Pons (tissue), 1 donor: ENCODE data around the gene GOLGA8T.
"Not testable (repeated sequence)": the region's sequence is repeated elsewhere in the genome, so short reads cannot be mapped to it uniquely, and the experiment has no call there.

Experiments
- DNase-seq: peaks from one replicate; pipeline ENCODE4 v3.0.0-alpha.2; 2016; ENCODE audit warnings: low spot score

GOLGA8T gene

DNA sequence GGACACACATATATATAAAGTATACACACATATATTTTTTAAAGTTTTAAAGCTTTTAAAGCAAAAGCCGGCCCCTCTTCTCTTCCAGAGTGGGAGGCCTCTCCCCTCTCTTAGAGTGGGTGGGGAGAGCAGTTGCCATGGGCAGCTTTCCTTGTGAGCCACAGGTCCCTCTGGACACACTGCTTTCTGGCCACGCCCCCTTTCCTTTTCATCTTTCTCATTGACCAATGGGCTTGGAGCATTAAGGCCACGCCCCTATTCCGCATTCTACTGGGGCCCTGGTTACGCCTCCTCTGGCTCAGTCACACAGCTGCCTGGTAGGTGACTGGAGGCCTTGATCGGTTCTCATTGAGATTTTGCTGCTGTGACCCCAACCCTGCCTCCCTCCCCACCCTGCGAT lies at the start of gene GOLGA8T:
TSS of gene GOLGA8T (plus strand) at position 301 of the 400 bp plus-strand sequence. CDS start at position 399, 98 bp downstream.
- not testable (repeated sequence) for DNase-seq

GRCh38 chr15:30097827-30098226 lies 37.0 kb upstream of the GOLGA8T start:
- DNase-seq: not testable (repeated sequence)

DNA sequence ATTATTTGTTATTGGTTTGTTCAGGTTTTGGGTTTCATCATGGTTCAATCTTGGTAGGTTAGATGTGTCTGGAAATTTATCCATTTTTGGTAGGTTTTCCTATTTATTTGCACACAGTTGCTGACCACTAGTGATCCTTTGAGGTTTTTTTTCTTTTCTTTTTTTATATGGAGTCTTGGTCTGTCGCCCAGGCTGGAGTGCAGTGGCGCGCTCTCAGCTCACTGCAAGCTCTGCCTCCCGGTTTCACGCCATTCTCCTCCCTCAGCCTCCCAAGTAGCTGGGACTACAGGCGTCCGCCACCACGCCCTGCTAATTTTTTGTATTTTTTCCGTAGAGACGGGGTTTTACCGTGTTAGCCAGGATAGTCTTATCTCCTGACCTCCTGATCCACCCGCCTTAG lies 32.0 kb upstream of the GOLGA8T start:
- not testable (repeated sequence) for DNase-seq

- DNase-seq: not testable (repeated sequence)
Observed at GRCh38 chr15:30103941-30104507, 30.8 kb upstream of the GOLGA8T start.

GRCh38 chr15:30110591-30110990 lies 24.3 kb upstream of the GOLGA8T start:
- not testable (repeated sequence) for DNase-seq

GRCh38 chr15:30130066-30130465 lies 4.8 kb upstream of the GOLGA8T start:
- not testable (repeated sequence) for DNase-seq

DNA sequence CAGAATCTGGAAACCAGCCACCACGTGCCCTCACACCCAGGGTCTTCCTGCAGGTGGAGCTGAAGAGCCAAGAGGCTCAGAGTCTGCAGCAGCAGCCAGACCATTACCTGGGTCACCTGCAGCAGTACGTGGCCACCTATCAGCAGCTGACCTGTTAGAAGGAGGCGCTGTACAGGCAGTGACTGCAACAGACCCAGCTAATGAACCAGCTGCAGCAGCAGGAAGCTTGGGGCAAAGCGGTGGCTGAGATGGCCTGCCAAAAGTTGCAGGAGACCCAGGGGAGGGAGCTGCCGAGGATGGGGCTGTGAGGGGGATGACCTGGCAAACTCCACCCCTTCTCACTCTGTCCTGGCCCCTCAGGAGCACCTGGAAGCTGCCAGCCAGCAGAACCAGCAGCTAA lies 8.4 kb downstream of the GOLGA8T start:
- not testable (repeated sequence) for DNase-seq

- DNase-seq: not testable (repeated sequence)
Observed at GRCh38 chr15:30149891-30150290, 15.0 kb downstream of the GOLGA8T start.

- DNase-seq: not testable (repeated sequence)
Observed at GRCh38 chr15:30162479-30163357, 27.9 kb downstream of the GOLGA8T start.

GRCh38 chr15:30163759-30164158 lies 28.9 kb downstream of the GOLGA8T start:
- DNase-seq: not testable (repeated sequence)

DNA sequence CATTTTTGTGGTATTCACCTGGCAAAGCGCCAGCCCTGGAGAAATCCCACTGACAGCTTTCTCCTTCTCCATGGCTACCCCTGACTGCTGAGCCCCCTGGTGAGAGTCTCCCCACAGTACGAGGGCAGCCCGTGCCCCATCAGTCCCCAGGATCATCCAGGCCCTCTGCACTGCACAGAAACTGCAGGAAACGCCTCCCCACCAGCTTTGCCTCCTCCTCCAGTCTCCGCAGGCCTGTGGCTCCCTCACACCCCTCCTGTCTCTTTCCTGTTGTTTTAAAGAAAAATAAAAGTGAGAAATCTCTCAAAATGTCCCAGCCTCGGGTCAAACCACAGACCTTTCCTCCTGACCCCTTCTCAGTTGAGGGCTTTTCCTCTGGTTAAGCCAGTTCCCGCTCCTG lies 29.4 kb downstream of the GOLGA8T start:
- DNase-seq: not testable (repeated sequence)

DNA sequence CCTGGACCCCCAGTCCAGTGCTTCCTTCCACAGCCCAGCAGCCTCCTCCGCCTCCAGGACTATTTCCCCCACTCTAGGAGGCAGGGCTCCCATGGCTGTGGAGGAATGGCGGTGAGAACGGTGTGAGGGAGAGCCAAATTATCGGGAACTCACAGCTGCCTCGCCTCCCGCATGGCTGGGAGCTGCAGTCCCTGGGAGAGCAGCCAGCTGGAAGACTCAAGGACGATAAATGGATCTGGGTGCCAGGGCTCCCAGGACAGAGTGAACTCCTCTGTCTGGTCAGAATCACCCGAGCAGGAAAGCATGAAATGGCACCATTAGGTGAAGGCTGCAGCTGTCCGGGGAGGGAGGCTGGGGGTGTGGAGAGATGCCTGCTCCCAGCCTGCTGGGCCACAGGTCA lies 32.6 kb downstream of the GOLGA8T start:
- DNase-seq: not testable (repeated sequence)

GRCh38 chr15:30167886-30168285 lies 33.0 kb downstream of the GOLGA8T start:
- not testable (repeated sequence) for DNase-seq

GRCh38 chr15:30171452-30171851 lies 36.6 kb downstream of the GOLGA8T start:
- DNase-seq: not testable (repeated sequence)

DNA sequence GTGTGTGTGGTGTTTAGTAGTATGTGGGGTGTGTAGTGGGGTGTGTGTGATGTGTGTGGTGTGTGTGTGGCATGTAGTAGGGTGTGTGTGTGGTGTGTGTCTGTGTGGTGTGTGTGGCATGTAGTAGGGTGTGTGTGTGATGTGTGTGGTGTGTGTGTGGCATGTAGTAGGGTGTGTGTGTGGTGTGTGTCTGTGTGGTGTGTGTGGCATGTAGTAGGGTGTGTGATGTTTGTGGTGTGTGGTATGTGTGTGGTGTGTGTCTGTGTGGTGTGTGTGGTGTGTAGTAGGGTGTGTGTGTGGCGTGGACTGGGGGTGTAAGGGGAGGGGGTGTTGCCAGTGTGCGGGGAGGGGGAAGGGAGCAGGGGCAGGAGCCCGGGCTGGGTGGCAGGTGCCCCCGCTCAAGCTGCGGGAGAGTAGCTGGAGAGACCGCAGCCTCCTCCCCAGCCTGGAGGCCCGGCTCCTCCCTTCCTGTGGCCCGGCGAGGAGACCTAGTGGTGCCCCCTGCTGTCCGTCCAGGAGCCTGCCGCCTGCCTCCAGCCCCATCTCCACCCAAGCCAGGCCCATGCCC lies 38.3 kb downstream of the GOLGA8T start:
- DNase-seq: not testable (repeated sequence)

GRCh38 chr15:30175291-30175690 lies 40.4 kb downstream of the GOLGA8T start:
- DNase-seq: not testable (repeated sequence)

- not testable (repeated sequence) for DNase-seq
Observed at GRCh38 chr15:30176613-30177012, 41.8 kb downstream of the GOLGA8T start.

DNA sequence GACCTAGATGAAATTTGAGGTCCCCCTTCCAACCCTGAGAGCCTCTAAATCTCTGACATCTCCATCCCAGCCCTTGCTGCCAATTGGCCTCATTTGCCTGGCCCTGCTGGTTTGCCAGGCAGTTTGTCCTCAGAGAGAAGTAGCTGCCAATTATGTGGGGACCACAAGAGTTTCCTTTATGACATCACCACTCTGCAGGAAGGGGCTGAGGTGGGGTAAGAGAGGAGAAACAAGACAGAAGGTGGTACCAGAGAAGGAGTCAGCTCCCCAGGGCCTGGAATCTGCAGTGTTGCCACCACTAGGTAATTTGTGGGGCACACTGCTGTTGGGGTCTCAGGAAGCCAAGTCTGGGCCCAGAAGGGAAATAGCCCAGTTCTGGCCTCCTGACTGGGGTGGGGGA lies 45.0 kb downstream of the GOLGA8T start:
- DNase-seq: not testable (repeated sequence)

DNA sequence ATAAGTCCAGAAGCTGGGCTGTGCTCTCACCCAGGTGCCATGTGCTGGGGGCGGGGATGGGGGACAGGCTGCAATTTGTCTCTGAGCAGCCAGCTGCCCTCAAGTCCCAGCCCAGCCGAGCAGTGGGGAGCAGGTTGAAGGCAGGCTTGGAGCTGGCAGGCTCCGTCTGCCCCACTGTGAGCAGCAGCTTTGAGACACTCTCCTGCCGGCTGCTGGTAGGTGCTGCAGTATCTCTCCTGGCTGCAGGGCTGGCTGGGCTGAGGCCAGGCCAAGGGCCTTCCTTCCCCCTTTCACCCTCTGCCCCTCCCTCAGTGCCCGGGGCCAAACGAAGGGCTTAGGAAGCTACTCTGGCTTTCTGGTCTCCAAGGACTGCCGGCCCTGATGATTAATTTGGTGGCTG lies 50.6 kb downstream of the GOLGA8T start:
- DNase-seq: not testable (repeated sequence)

- DNase-seq: not testable (repeated sequence)
Observed at GRCh38 chr15:30187429-30187828, 52.6 kb downstream of the GOLGA8T start.

DNA sequence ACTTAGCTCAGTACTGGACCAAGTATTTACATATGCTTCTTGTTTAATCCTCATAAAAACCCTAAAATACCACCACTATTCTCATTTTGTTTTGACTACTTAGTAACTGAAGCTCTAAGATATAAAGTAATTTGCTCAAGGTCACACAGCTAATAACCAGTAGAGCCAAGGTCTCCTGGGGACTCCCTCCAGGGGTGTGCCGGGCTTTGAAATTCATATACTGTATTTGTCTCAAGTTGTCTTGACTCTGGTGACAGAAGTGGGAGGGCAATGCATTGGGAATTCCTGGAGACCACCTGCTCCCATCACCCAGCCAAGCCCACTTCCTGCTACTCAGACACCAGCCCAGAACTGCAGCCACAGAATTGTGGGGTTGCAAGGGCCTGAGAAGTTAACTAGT lies 54.9 kb downstream of the GOLGA8T start:
- not testable (repeated sequence) for DNase-seq

DNA sequence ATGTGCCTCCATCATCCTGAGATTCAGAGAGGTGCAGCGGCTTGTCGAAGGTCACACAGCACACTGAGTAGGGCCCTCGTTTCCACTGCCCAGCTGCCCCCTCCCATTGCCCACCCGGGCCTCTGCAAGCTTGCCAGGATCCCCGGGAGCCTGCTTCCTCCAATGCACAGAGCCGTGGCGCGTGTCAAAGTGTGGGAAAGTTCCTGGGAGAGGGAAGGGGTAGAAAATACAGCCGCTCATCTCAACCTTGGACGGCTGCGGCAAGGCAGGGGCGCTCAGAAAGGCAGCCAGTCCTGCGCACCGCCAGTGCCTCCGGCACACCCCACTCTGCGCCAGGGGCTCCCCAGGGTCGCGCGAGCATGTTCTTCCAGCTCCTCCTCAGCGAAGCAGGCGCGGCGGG lies 56.3 kb downstream of the GOLGA8T start:
- DNase-seq: not testable (repeated sequence)

DNA sequence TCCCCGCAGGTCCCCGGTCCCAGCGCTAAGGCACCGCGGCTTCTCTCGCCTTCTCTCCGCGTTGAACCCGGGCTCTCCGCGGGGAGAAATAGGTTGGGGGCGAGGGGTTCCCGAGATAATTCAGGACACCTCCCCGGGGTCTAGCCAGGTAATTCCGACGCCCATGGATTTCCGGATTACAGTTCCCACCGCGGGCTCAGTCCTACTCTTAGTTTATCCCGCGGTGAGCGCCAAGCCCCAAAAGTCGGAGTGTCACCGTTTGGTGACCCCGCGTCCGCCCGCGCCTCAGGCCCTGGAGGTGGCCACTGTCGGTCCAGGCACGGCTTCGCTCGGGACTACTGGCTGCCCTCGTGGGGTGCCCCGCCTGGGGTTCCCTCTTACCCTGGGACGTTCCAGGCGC lies 56.8 kb downstream of the GOLGA8T start:
- DNase-seq: not testable (repeated sequence)
